ENCODE measurements around the gene PLEKHA6. TPM values are rescaled to one million over a fixed set of nuclear protein-coding genes. Genes with fewer than 3 reads are reported as not detected.

PLEKHA6 gene
- total RNA-seq, 4 donors from 2014 or later, result 5.9 to 13.6 (median 8.4) TPM

DNA sequence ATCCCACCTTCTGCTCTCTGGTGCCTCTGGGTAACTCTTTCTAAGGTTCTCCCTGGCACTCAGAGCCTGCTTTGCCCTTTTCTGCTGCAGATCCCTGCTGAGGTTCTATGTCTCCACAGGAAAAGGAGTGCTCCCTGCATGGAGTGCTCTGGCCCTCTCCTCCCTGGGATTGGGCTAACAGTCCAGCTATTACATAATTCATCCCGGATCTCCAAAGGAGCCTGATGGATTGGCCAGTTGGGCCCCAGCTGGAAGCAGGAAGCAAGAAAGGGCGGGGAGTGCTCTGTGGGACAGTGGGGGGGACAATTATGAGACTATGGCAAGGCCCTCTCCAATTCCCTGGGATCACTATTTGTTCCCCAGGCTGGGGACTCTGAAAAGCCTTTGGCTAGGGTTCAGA lies 94.1 kb downstream of the PLEKHA6 start:
- TF ChIP-seq, protein P1, sequence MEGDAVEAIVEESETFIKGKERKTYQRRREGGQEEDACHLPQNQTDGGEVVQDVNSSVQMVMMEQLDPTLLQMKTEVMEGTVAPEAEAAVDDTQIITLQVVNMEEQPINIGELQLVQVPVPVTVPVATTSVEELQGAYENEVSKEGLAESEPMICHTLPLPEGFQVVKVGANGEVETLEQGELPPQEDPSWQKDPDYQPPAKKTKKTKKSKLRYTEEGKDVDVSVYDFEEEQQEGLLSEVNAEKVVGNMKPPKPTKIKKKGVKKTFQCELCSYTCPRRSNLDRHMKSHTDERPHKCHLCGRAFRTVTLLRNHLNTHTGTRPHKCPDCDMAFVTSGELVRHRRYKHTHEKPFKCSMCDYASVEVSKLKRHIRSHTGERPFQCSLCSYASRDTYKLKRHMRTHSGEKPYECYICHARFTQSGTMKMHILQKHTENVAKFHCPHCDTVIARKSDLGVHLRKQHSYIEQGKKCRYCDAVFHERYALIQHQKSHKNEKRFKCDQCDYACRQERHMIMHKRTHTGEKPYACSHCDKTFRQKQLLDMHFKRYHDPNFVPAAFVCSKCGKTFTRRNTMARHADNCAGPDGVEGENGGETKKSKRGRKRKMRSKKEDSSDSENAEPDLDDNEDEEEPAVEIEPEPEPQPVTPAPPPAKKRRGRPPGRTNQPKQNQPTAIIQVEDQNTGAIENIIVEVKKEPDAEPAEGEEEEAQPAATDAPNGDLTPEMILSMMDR (IDR thresholded peaks at IDR 0.05), result no peak
- no peak for TF ChIP-seq POLR2A (IDR thresholded peaks at IDR 0.05)
- H3K27ac ChIP-seq, result no peak overlapping the region
- H3K27me3 ChIP-seq, result no peaks in the 10 kb centered on the region
- intact Hi-C loops (cut with DNase I; ENCODE audit: low total_unique reads), result no loop called here
- no peak for DNase-seq
- H3K4me3 ChIP-seq, result no peak overlapping the region
- H3K9me3 ChIP-seq, result no peaks in the 10 kb centered on the region
- H3K36me3 ChIP-seq, result no peaks in the 10 kb centered on the region
- no peaks in the 10 kb centered on the region for H3K4me1 ChIP-seq

DNA sequence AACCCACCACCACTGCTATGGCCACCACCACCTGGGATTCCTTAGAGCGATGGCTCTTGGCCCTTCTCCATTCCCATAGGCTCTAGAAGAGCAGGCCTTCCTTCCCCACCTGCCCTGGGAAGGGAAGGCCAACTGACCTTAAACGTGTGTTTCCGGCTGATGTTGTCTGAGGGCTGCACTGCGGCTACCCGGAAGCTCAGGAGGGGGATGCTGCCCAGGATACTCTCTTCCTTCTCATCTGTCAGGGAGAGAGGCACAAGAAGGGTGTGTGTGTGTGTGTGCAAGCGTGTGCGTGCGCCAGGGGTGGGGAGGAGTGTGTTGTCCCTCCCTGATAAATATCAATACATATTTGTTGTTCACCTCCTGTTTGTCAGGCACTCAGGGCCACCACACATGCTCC lies 94.9 kb downstream of the PLEKHA6 start:
- TF ChIP-seq, protein P1 (IDR thresholded peaks at IDR 0.05), result no peak
- TF ChIP-seq POLR2A (IDR thresholded peaks at IDR 0.05), result no peak
- H3K27me3 ChIP-seq, result no peaks in the 10 kb centered on the region
- no peaks in the 10 kb centered on the region for H3K4me1 ChIP-seq
- H3K4me3 ChIP-seq, result no peak overlapping the region
- intact Hi-C loops (cut with DNase I; ENCODE audit: low total_unique reads), result no loop called here
- DNase-seq, result no peak
- no peaks in the 10 kb centered on the region for H3K9me3 ChIP-seq
- no peak overlapping the region for H3K27ac ChIP-seq
- no peaks in the 10 kb centered on the region for H3K36me3 ChIP-seq

DNA sequence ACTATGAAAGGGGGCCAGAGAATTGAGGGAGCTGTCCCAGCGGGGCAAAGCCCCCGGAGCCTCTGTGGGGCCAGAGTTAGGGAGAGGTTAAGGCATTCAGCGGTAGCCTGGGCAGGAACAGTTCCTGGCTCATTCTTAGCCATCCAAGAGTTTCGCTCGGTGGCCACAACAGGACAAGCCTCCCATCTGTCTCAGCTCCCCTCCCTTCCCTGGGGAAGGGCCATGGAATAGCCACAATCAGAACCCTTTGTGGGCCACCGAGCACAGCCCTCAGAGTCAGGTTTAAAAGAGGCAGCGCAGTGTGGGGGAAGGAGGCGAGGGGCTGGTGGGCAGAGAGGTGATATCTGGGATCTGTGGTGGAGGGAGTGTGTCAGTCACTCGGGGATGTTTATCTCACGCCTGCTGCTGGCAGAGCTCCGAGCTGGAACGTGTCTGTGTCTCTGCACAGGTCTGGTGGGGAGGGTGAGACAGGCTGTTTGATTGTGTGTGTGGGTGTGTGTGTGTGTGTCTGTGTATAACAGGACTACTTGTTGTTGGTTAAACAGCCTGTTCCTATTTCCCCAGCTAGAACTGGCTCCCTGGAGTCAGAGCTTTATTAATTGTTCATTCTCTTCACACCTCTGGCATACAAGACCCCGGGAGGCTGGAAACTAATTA lies 96.3 kb downstream of the PLEKHA6 start:
- Histone ChIP-seq H3K9me3 (no peaks in the 10 kb centered on the region), H3K27ac (no peak overlapping the region), H3K36me3 (no peaks in the 10 kb centered on the region), H3K27me3 (no peaks in the 10 kb centered on the region), H3K4me1 (no peaks in the 10 kb centered on the region), H3K4me3 (no peak overlapping the region)
- DNase-seq, result no peak
- intact Hi-C loops (cut with DNase I; ENCODE audit: low total_unique reads), result no loop called here
- TF ChIP-seq, protein P1 (IDR thresholded peaks at IDR 0.05), result no peak
- no peak for TF ChIP-seq POLR2A (IDR thresholded peaks at IDR 0.05)

DNA sequence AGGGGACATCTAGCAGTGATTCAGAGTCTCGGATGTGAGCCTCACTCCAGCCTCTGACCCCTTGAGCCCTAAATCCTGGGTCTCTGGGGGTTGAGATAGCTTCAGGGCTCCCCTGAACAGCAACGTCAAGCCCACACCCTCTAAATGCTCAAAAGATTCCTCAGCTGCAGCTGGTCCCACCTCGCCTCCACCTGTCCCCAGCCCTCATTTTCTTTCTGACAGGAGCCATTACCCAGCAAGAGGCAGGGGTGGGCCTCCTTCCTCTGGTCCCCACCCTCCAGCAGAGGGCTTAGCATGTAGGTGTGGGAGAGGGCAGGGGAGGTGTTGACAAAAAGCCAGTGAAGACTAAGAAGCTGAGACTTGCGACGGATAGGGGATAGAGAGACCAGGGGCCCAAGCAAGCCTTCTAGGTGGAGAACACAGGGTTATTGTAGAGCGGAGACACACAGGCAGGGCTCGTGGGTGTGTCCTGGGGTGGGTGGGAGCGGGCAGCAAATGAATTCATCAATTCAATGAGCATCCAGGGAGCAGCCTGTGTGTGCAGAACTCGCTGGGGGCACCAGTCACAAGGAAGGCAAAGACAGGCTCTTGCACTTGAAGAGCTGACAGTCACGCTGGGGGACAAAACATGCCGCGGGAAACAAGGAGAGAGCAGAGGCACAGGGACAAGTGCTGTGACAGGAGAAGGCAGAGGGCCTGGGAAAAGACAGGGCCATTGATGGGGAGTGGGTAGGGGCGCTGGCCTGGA lies 97.0 kb downstream of the PLEKHA6 start:
- Histone ChIP-seq H3K27me3 (no peaks in the 10 kb centered on the region), H3K4me1 (no peaks in the 10 kb centered on the region), H3K36me3 (no peaks in the 10 kb centered on the region), H3K27ac (no peak overlapping the region), H3K9me3 (no peaks in the 10 kb centered on the region), H3K4me3 (no peak overlapping the region)
- DNase-seq, result no peak
- TF ChIP-seq, protein P1 (IDR thresholded peaks at IDR 0.05), result no peak
- no peak for TF ChIP-seq POLR2A (IDR thresholded peaks at IDR 0.05)
- intact Hi-C loops (cut with DNase I; ENCODE audit: low total_unique reads), result no loop called here

DNA sequence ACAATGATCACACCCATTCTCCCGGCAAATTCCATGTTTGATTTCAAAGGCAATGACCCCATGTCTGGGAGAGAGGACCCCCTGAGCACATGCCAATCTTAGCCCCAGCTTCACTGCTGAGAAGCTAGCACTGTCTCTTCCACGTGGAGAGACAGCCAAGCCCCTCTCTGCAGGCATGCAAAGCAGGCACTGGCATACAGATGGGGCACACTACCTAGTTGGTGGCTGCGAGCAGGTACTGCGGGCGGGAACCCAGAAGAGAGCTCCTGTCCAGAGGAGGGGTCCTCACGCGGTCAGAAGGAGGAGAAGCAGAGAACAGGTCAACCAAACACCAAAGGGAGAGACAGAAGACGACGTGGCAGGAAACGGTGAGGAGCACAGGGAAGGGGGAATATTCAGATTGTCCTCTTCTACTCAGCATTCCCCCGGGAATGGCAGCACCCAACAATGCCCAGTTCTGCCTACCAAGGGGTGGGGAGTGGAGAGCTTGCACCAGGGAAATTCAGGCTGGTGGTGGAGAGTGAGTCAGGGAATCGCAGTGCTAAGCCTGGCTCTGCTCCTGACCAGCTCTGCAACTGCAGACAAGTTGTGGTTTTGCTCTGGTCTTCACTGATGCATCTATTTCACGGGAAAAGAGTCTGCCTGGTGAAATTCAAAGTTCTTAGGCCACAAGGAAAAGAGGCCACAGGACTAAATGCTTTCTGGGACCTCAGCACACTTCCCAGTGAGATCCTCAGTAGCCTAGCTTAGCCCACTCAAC lies 97.8 kb downstream of the PLEKHA6 start:
- DNase-seq, result no peak

More for the DNA sequence above, 97.8 kb downstream of the PLEKHA6 start:
- TF ChIP-seq, protein P1 (IDR thresholded peaks at IDR 0.05), result no peak
- no peak for TF ChIP-seq POLR2A (IDR thresholded peaks at IDR 0.05)
- H3K36me3 ChIP-seq, result no peaks in the 10 kb centered on the region
- no peak overlapping the region for H3K4me3 ChIP-seq
- no peaks in the 10 kb centered on the region for H3K9me3 ChIP-seq
- intact Hi-C loops (cut with DNase I; ENCODE audit: low total_unique reads), result no loop called here
- no peak overlapping the region for H3K27ac ChIP-seq
- no peaks in the 10 kb centered on the region for H3K27me3 ChIP-seq
- H3K4me1 ChIP-seq, result no peaks in the 10 kb centered on the region
